Activated CD4-positive, alpha-beta memory T cell treated with anti-CD3 and anti-CD28 coated beads, Interleukin-2, amount 10 ng/mL, durations not matched to agents 7 days and 5 days (primary cell): ENCODE data around the gene KIF5C. TPM values are rescaled to one million over a fixed set of nuclear protein-coding genes. Genes with fewer than 3 reads are reported as not detected.

Experiments used
- CTCF ChIA-PET: fragments of 350-600 bp; sonication (Branson Sonifier 250); formaldehyde crosslinking; loops from one replicate; lab custom pipeline; 2021; ENCODE audit warnings: antibody characterized with exemption, inconsistent platforms; lab: Charles Lee
- POLR2A ChIA-PET: fragments of 350-600 bp; sonication (Branson Sonifier 250); formaldehyde crosslinking; loops from one replicate; lab custom pipeline; 2021; ENCODE audit warnings: antibody characterized with exemption; lab: Charles Lee
- DNase-seq: peaks from one replicate; pipeline ENCODE4 v3.0.0-alpha.2; 2020
- H3K27ac Mint-ChIP-seq: one replicate; pipeline ENCODE4 v1.8.0; 2021; ENCODE audit warnings: mild to moderate bottlenecking, mixed read lengths
- H3K27me3 Mint-ChIP-seq: one replicate; pipeline ENCODE4 v1.8.0; 2021; ENCODE audit warnings: mixed read lengths
- H3K36me3 Mint-ChIP-seq: one replicate; pipeline ENCODE4 v1.8.0; 2021; ENCODE audit warnings: low read depth, mixed read lengths
- H3K4me1 Mint-ChIP-seq: one replicate; pipeline ENCODE4 v1.8.0; 2021; ENCODE audit warnings: mixed read lengths
- H3K4me3 Mint-ChIP-seq: one replicate; pipeline ENCODE4 v1.8.0; 2021; ENCODE audit warnings: mild to moderate bottlenecking, mixed read lengths
- H3K9me3 Mint-ChIP-seq: one replicate; pipeline ENCODE4 v1.8.0; 2021; ENCODE audit warnings: mixed read lengths
- total RNA-seq, 2 experiments: library from RNA; stranded (reverse); gene quantifications; one replicate each; pipeline ENCODE4 v1.2.3, GENCODE V29; 2021

The KIF5C gene
- total RNA-seq, 2 experiments from 2014 or later: 14.7 to 21.7 TPM

- peaks cover 19% of the 10 kb centered on the region for H3K27me3 Mint-ChIP-seq
- H3K36me3 Mint-ChIP-seq: peaks cover 9% of the 10 kb centered on the region
- no peaks in the 10 kb centered on the region for H3K9me3 Mint-ChIP-seq
- no peak overlapping the region for H3K27ac Mint-ChIP-seq
- DNase-seq: peak; percentile 25
- CTCF ChIA-PET: interaction anchor here (0.6 kb wide), 1 partner anchor 230 kb away, joined by 3 read pairs; no protein-coding TSS in a partner anchor
- H3K4me1 Mint-ChIP-seq: peaks cover 18% of the 10 kb centered on the region
- H3K4me3 Mint-ChIP-seq: peak overlapping the region; percentile 85
- POLR2A ChIA-PET: interaction anchor here (0.6 to 2.5 kb wide), 7 partner anchors 12 to 854 kb away, joined by 3 to 12 read pairs (median 7); partner anchors contain the start of genes EPC2 and MBD5
Observed at GRCh38 chr2:148875387-148876051, 492 bp downstream of the KIF5C start.

DNA sequence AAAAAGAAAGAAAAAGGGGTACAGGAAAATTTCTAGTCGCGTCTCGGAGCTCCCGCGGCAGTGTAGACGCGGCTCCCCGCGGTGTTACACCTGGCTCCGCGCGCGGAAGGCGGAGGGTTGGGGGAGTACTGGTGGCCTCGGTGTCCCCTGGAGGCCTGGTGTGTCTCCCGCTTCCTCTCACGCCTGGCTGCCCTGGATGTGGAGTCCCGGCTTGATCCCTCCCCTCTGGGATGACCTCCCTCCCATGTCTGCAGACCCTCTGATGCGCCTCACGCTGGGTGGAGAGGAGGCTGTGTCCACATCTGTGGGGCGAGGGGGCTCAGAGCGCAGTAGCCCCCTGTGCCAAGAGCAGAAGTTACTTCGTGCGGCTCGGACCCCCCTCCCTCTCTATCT lies 1.2 kb downstream of the KIF5C start:
- Mint-ChIP-seq H3K9me3 (peaks cover 2% of the 10 kb centered on the region), H3K27ac (peak overlapping the region; percentile 54), H3K27me3 (peaks cover 19% of the 10 kb centered on the region), H3K4me1 (peaks cover 19% of the 10 kb centered on the region), H3K4me3 (peak overlapping the region; percentile 85), H3K36me3 (peaks cover 15% of the 10 kb centered on the region)
- DNase-seq: peak; percentile 26
- CTCF ChIA-PET: no interaction called here
- POLR2A ChIA-PET: interaction anchor here (0.6 to 2.5 kb wide), 7 partner anchors 11 to 855 kb away, joined by 3 to 12 read pairs (median 7); partner anchors contain the start of genes EPC2 and MBD5

DNA sequence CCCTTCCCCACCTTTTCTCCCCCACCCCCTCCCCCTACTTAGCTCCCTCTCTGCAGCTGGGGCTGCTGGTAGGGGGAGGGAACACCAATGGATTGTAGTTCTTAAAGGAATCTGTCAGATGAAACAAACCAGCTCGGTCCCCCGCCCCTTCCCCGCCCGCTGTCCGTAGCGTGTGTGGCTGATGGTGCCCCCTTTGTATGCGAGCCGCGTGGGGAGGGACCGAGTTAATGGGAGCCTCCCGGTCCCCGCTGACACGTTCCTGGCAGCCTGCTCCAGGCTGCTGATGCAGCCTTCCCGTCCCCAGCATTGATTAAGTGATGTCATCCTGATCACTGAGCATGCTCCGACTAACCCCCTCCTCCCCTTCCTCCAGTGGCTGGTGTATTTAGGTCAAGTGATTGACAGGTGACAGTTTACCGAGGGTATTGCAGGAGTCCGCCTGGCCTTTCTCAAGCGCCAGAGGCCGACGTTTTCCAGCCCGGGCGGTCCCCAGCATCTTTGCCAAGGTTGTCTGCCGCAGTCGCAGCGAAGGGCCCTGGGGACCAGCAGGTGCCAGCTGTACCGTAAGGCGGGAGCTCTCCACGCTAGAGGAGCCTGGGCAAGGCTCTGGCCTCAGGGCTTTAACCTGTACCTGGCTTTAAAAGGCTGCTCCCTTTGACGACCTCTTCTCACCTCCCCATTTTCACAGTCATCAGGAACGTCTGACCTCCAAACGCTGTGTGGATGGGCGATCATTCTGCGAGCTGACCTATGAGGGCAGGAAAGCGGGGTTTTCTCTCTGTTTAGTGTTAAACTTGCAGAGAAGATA lies 1.8 kb downstream of the KIF5C start:
- Mint-ChIP-seq H3K4me1 (peaks cover 19% of the 10 kb centered on the region), H3K27ac (peak overlapping the region; percentile 70), H3K27me3 (peaks cover 19% of the 10 kb centered on the region), H3K9me3 (peaks cover 2% of the 10 kb centered on the region), H3K36me3 (peaks cover 15% of the 10 kb centered on the region), H3K4me3 (peak overlapping the region; percentile 85)
- DNase-seq: peak; percentile 65
- POLR2A ChIA-PET: interaction anchor here (1.0 to 2.5 kb wide), 4 partner anchors 50 to 856 kb away, joined by 3 to 12 read pairs (median 8); partner anchors contain the start of genes EPC2 and MBD5
- CTCF ChIA-PET: no interaction called here

- peaks cover 16% of the 10 kb centered on the region for H3K36me3 Mint-ChIP-seq
- DNase-seq: no peak
- H3K9me3 Mint-ChIP-seq: peaks cover 2% of the 10 kb centered on the region
- peak overlapping the region; percentile 85 for H3K4me3 Mint-ChIP-seq
- ChIA-PET POLR2A (interaction anchor here (2.5 kb wide), 1 partner anchor 50 kb away, joined by 9 read pairs; no protein-coding TSS in a partner anchor), CTCF (no interaction called here)
- no peak overlapping the region for H3K27ac Mint-ChIP-seq
- peaks cover 18% of the 10 kb centered on the region for H3K27me3 Mint-ChIP-seq
- H3K4me1 Mint-ChIP-seq: peaks cover 19% of the 10 kb centered on the region
Observed at GRCh38 chr2:148877403-148877740, 2.3 kb downstream of the KIF5C start.

- H3K4me1 Mint-ChIP-seq: peaks cover 15% of the 10 kb centered on the region
- ChIA-PET POLR2A (interaction anchor here (1.4 kb wide), 1 partner anchor 234 kb away, joined by 3 read pairs; no protein-coding TSS in a partner anchor), CTCF (no interaction called here)
- H3K27ac Mint-ChIP-seq: no peak overlapping the region
- DNase-seq: no peak
- H3K9me3 Mint-ChIP-seq: peaks cover 2% of the 10 kb centered on the region
- peaks cover 19% of the 10 kb centered on the region for H3K36me3 Mint-ChIP-seq
- H3K4me3 Mint-ChIP-seq: no peak overlapping the region
- peaks cover 15% of the 10 kb centered on the region for H3K27me3 Mint-ChIP-seq
Observed at GRCh38 chr2:148880636-148881035, 5.6 kb downstream of the KIF5C start.

GRCh38 chr2:148882051-148882450 lies 7.0 kb downstream of the KIF5C start:
- ChIA-PET CTCF (no interaction called here), POLR2A (no interaction called here)
- peaks cover 2% of the 10 kb centered on the region for H3K9me3 Mint-ChIP-seq
- H3K27ac Mint-ChIP-seq: no peak overlapping the region
- H3K4me1 Mint-ChIP-seq: peaks cover 6% of the 10 kb centered on the region
- DNase-seq: no peak
- peaks cover 14% of the 10 kb centered on the region for H3K27me3 Mint-ChIP-seq
- no peak overlapping the region for H3K4me3 Mint-ChIP-seq
- H3K36me3 Mint-ChIP-seq: peaks cover 19% of the 10 kb centered on the region

- peaks cover 15% of the 10 kb centered on the region for H3K27me3 Mint-ChIP-seq
- DNase-seq: no peak
- peaks cover 24% of the 10 kb centered on the region for H3K36me3 Mint-ChIP-seq
- peaks cover 4% of the 10 kb centered on the region for H3K9me3 Mint-ChIP-seq
- H3K27ac Mint-ChIP-seq: no peak overlapping the region
- CTCF ChIA-PET: no interaction called here
- H3K4me1 Mint-ChIP-seq: peaks cover 16% of the 10 kb centered on the region
- POLR2A ChIA-PET: no interaction called here
- no peak overlapping the region for H3K4me3 Mint-ChIP-seq
Observed at GRCh38 chr2:148885209-148885608, 10.2 kb downstream of the KIF5C start.

DNA sequence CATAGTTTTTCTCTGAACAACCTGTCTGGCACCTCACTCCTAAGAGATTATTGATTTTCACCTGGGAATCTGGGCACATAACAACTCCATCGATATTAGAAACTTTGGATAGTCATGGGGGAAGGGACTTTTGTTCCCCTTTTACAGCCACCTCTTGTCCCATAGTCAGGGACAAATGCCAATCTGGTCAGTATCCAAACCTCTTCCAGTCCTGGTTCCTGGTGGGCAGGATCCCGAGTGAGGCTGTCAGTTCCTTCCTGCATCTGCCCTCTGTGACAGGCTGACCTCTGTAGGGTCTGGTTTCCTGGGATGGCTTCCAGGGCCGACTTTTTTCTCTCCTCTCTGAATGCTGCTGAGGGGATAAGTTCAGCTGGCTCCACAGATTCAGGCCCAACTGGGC lies 11.0 kb downstream of the KIF5C start:
- ChIA-PET POLR2A (interaction anchor here (2.1 kb wide), 1 partner anchor 11 kb away, joined by 9 read pairs; the partner anchor contains the start of gene KIF5C), CTCF (interaction anchor here (2.4 kb wide), 1 partner anchor 41 kb away, joined by 5 read pairs; no protein-coding TSS in a partner anchor)
- DNase-seq: no peak
- peaks cover 15% of the 10 kb centered on the region for H3K27me3 Mint-ChIP-seq
- H3K9me3 Mint-ChIP-seq: peaks cover 2% of the 10 kb centered on the region
- H3K27ac Mint-ChIP-seq: no peak overlapping the region
- H3K36me3 Mint-ChIP-seq: peaks cover 18% of the 10 kb centered on the region
- H3K4me3 Mint-ChIP-seq: no peak overlapping the region
- peaks cover 15% of the 10 kb centered on the region for H3K4me1 Mint-ChIP-seq

DNA sequence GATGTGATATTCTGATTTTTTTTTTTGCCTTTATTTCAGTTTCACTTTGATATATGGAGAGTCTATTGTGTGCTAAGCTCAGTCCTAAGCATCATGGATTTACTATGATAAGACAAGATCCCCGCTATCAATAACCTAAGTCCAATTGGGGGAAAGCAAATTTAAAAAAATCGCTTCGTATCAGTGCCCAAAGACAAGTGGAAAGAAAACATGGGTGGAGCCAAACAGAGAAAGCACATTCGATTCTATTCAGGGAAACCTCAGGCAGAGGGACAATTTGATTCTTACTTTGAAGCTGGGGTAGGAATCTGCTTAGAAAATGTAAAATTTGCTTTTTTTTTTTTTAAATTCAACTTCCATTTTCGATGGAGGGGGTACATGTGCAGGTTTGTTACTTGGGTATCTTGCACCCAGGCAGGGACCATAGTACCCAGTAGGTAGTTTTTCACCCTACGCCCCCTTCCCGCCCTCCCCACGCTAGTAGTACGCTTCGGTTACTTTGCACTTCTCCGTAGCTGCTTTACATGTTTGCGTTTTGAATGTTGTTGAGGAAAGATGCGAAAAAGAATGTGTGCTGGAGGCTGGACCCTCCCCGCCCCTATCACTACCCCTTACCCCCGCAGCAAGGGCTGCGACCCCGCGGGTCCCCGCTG lies 12.4 kb downstream of the KIF5C start:
- Mint-ChIP-seq H3K4me1 (peaks cover 15% of the 10 kb centered on the region), H3K27me3 (peaks cover 15% of the 10 kb centered on the region), H3K9me3 (peaks cover 9% of the 10 kb centered on the region), H3K36me3 (peaks cover 21% of the 10 kb centered on the region), H3K27ac (no peak overlapping the region), H3K4me3 (peak overlapping the region; percentile 71)
- no peak for DNase-seq
- CTCF ChIA-PET: interaction anchor here (1.2 to 2.4 kb wide), 2 partner anchors 40 to 244 kb away, joined by 3 to 5 read pairs; no protein-coding TSS in a partner anchor
- POLR2A ChIA-PET: interaction anchor here (2.1 kb wide), 1 partner anchor 12 kb away, joined by 9 read pairs; the partner anchor contains the start of gene KIF5C

GRCh38 chr2:148888003-148888501 lies 13.0 kb downstream of the KIF5C start:
- Mint-ChIP-seq H3K9me3 (peaks cover 14% of the 10 kb centered on the region), H3K4me3 (peak overlapping the region; percentile 71), H3K27ac (no peak overlapping the region), H3K27me3 (peaks cover 15% of the 10 kb centered on the region), H3K36me3 (peaks cover 25% of the 10 kb centered on the region), H3K4me1 (peaks cover 15% of the 10 kb centered on the region)
- peak; percentile 23 for DNase-seq
- ChIA-PET CTCF (interaction anchor here (1.2 to 2.4 kb wide), 2 partner anchors 39 to 245 kb away, joined by 3 to 5 read pairs; no protein-coding TSS in a partner anchor), POLR2A (interaction anchor here (2.1 kb wide), 1 partner anchor 13 kb away, joined by 9 read pairs; the partner anchor contains the start of gene KIF5C)

- H3K27ac Mint-ChIP-seq: no peak overlapping the region
- H3K36me3 Mint-ChIP-seq: peaks cover 33% of the 10 kb centered on the region
- POLR2A ChIA-PET: no interaction called here
- peaks cover 23% of the 10 kb centered on the region for H3K4me1 Mint-ChIP-seq
- CTCF ChIA-PET: no interaction called here
- peaks cover 19% of the 10 kb centered on the region for H3K9me3 Mint-ChIP-seq
- no peak for DNase-seq
- peak overlapping the region; percentile 61 for H3K4me3 Mint-ChIP-seq
- H3K27me3 Mint-ChIP-seq: peaks cover 15% of the 10 kb centered on the region
Observed at GRCh38 chr2:148888986-148889385, 14.0 kb downstream of the KIF5C start.

DNA sequence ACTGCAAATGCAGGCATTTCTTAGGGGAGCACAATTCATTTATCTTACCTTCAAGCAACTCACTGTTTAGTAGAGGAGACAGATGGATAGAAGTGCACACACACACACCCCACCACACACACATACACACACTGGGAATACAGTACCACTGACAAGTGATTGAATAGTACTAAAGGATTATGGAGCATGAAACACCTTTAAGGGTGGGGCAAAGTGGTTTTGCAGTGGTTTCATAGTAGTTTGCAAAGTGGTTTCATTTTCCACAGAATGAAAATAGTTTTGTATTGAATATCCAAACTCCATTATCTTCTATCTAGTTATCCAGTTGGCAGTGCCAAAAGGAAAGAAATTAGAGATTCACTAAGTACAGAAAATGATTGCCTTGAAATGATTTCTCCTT lies 18.9 kb downstream of the KIF5C start:
- Mint-ChIP-seq H3K4me1 (peaks cover 12% of the 10 kb centered on the region), H3K27me3 (peaks cover 5% of the 10 kb centered on the region), H3K9me3 (peaks cover 19% of the 10 kb centered on the region), H3K4me3 (no peak overlapping the region), H3K27ac (no peak overlapping the region), H3K36me3 (peaks cover 31% of the 10 kb centered on the region)
- POLR2A ChIA-PET: interaction anchor here (1.0 kb wide), 1 partner anchor 15 kb away, joined by 3 read pairs; no protein-coding TSS in a partner anchor
- no peak for DNase-seq
- CTCF ChIA-PET: no interaction called here
